Measurements from ENCODE around the gene AGAP1. TPM values are rescaled to one million over a fixed set of nuclear protein-coding genes. Genes with fewer than 3 reads are reported as not detected.

The AGAP1 gene
- total RNA-seq, 1 donor from 2014 or later, result 54.7 TPM

- Mint-ChIP-seq H3K9me3 (no peaks in the 10 kb centered on the region), H3K4me3 (no peak overlapping the region), H3K27me3 (ENCODE audit: low read depth) (no peaks in the 10 kb centered on the region), H3K36me3 (ENCODE audit: low read depth) (peaks cover 3% of the 10 kb centered on the region), H3K4me1 (peaks cover 38% of the 10 kb centered on the region), H3K27ac (ENCODE audit: unreplicated experiment) (no peak overlapping the region)
- TF ChIP-seq CTCF (conservative IDR thresholded peaks at IDR 0.05), result no peak
- DNase-seq (ENCODE audit: low read depth, low spot score), result no peak
Observed at GRCh38 chr2:236113425-236113824, 619.6 kb downstream of the AGAP1 start.

GRCh38 chr2:236113948-236114347 is 620.1 kb downstream of the AGAP1 start:
- peaks cover 37% of the 10 kb centered on the region for H3K4me1 Mint-ChIP-seq
- no peak overlapping the region for H3K27ac Mint-ChIP-seq (ENCODE audit: unreplicated experiment)
- H3K9me3 Mint-ChIP-seq, result no peaks in the 10 kb centered on the region
- H3K36me3 Mint-ChIP-seq (ENCODE audit: low read depth), result peaks cover 3% of the 10 kb centered on the region
- no peaks in the 10 kb centered on the region for H3K27me3 Mint-ChIP-seq (ENCODE audit: low read depth)
- H3K4me3 Mint-ChIP-seq, result no peak overlapping the region
- no peak for TF ChIP-seq CTCF (conservative IDR thresholded peaks at IDR 0.05)
- no peak for DNase-seq (ENCODE audit: low read depth, low spot score)

GRCh38 chr2:236114959-236115358 is 621.1 kb downstream of the AGAP1 start:
- H3K27ac Mint-ChIP-seq (ENCODE audit: unreplicated experiment), result no peak overlapping the region
- H3K27me3 Mint-ChIP-seq (ENCODE audit: low read depth), result no peaks in the 10 kb centered on the region
- H3K9me3 Mint-ChIP-seq, result no peaks in the 10 kb centered on the region
- H3K4me1 Mint-ChIP-seq, result peaks cover 34% of the 10 kb centered on the region
- DNase-seq (ENCODE audit: low read depth, low spot score), result no peak
- peaks cover 3% of the 10 kb centered on the region for H3K36me3 Mint-ChIP-seq (ENCODE audit: low read depth)
- no peak for TF ChIP-seq CTCF (conservative IDR thresholded peaks at IDR 0.05)
- H3K4me3 Mint-ChIP-seq, result no peak overlapping the region

GRCh38 chr2:236117401-236117800 is 623.6 kb downstream of the AGAP1 start:
- peaks cover 1% of the 10 kb centered on the region for H3K36me3 Mint-ChIP-seq (ENCODE audit: low read depth)
- no peaks in the 10 kb centered on the region for H3K9me3 Mint-ChIP-seq
- H3K4me1 Mint-ChIP-seq, result peaks cover 44% of the 10 kb centered on the region
- DNase-seq (ENCODE audit: low read depth, low spot score), result no peak
- H3K27me3 Mint-ChIP-seq (ENCODE audit: low read depth), result no peaks in the 10 kb centered on the region
- no peak overlapping the region for H3K4me3 Mint-ChIP-seq
- TF ChIP-seq CTCF (conservative IDR thresholded peaks at IDR 0.05), result no peak
- H3K27ac Mint-ChIP-seq (ENCODE audit: unreplicated experiment), result peak overlapping the region; percentile 77

- Mint-ChIP-seq H3K4me3 (no peak overlapping the region), H3K27me3 (ENCODE audit: low read depth) (no peaks in the 10 kb centered on the region), H3K4me1 (peaks cover 44% of the 10 kb centered on the region)
Observed at GRCh38 chr2:236117861-236118269, 624.0 kb downstream of the AGAP1 start.

More at GRCh38 chr2:236117861-236118269, 624.0 kb downstream of the AGAP1 start:
- Mint-ChIP-seq H3K9me3 (no peaks in the 10 kb centered on the region), H3K36me3 (ENCODE audit: low read depth) (no peaks in the 10 kb centered on the region), H3K27ac (ENCODE audit: unreplicated experiment) (no peak overlapping the region)
- no peak for TF ChIP-seq CTCF (conservative IDR thresholded peaks at IDR 0.05)
- no peak for DNase-seq (ENCODE audit: low read depth, low spot score)

All from neural crest cell (in vitro differentiated cells).